RKO (cell line): ENCODE results near the gene SLC16A6.
"Not testable (repeated sequence)": the region's sequence is repeated elsewhere in the genome, so short reads cannot be mapped to it uniquely, and the experiment has no call there.

Experiments used
- DNase-seq: peaks from one replicate; pipeline ENCODE4 v3.0.0-alpha.2; 2016; ENCODE audit warnings: low spot score

SLC16A6 gene

DNA sequence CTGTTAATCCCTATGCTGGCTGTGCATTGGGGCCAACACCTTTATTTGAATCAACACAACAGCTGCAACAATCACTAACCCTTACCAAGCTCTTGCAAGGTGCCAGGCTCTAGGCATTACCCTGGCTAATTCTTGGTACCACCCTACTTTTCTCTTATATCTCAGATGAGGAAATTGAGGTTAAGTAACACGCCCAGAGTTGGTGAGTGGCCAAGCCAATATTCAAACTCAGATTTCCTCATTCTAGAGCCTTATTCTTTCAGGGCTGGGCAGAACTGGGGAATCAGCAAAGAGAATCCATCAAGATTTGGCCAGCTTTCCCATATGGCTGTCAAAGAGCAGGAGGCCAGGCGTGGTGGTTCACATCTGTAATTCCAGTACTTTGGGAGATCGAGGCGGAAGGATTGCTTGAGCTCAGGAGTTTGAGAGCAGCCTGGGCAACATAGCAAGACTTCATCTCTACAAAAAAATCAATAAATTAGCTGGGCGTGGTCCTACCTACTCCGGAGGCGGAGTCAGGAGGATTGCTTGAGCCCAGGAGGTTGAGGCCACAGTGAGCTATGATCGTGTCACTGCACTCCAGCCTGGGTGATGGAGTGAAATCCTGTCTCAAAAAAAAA lies 24.1 kb upstream of the SLC16A6 start:
- no peak for DNase-seq

DNA sequence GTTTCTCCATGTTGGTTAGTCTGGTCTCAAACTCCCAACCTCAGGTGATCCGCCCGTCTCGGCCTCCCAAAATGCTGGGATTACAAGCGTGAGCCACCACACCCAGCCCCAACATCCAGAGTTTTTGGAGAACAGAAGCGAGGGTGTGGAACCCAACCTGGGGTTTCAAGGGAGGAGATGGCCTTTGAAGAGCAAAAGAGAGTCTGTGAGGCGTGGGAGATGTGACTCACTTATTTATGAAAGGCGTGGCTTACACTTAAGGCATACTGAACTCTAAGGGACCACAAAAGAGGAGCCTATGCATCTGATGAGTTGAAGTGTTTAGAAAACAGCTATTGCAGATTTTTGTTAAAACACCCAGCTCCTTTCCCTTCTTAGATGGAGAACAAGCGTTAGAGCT lies 19.2 kb upstream of the SLC16A6 start:
- no peak for DNase-seq

DNA sequence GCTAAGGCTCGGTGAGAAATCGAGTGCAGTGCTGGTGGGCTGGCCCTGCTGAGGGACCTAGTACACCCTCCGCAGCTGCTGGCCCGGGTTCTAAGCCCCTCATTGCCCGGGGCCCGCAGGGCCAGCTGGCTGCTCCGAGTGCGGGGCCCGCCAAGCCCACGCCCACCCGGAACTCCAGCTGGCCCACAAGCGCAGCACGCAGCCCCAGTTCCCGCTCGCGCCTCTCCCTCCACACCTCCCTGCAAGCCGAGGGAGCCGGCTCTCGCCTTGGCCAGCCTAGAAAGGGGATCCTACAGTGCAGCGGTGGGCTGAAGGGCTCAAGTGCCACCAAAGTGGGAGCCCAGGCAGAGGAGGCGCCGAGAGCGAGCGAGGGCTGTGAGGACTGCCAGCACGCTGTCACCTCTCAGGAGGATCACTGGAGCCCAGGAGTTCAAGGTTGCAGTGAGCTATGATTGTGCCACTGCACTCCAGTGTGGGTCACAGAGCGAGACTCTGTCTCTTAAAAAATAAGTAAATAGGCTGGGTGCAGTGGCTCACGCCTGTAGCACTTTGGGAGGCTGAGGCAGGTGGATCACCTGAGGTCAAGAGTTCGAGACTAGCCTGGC lies 18.2 kb upstream of the SLC16A6 start:
- DNase-seq = not testable (repeated sequence)

DNA sequence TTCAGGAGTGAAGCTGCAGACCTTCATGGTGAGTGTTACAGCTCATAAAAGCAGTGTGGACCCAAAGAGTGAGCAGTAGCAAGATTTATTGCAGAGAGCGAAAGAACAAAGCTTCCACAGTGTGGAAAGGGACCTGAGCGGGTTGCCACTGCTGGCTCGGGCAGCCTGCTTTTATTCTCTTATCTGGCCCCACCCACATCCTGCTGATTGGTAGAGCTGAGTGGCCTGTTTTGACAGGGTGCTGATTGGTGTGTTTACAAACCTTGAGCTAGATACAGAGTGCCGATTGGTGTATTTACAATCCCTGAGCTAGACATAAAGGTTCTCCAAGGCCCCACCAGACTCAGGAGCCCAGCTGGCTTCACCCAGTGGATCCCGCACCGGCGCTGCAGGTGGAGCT lies 17.6 kb upstream of the SLC16A6 start:
- DNase-seq = not testable (repeated sequence)

DNA sequence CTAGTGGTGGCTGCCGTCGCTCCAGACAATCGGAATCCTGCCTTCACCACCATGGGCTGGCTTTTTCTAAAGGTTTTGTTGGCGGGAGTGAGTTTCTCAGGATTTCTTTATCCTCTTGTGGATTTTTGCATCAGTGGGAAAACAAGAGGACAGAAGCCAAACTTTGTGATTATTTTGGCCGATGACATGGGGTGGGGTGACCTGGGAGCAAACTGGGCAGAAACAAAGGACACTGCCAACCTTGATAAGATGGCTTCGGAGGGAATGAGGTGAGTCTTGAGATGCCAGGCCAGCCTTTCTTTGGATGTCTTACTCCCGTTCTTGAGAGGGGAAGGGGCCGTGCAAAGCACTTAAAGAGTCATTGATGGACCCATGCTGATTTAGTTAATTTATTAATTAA lies 16.5 kb upstream of the SLC16A6 start:
- no peak for DNase-seq

DNA sequence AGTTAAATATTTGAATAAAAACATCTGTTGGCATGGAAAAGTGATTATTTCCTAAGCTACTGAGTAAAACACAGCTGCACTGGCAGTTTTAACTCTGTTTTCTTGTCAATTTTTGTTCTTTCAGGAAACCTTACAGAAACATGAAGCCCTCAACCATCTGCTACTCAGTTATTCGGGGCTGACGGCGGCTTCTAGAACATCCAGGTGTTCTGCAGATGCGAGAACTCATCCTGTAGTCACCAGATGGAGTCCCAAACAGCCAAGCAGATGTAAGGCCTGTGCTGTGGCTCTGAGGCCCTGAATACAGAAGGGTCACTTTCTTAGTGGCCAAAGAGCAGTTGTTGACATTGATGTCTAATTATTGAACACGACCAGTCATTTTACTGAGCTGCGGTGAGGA lies 15.9 kb upstream of the SLC16A6 start:
- DNase-seq = no peak

DNA sequence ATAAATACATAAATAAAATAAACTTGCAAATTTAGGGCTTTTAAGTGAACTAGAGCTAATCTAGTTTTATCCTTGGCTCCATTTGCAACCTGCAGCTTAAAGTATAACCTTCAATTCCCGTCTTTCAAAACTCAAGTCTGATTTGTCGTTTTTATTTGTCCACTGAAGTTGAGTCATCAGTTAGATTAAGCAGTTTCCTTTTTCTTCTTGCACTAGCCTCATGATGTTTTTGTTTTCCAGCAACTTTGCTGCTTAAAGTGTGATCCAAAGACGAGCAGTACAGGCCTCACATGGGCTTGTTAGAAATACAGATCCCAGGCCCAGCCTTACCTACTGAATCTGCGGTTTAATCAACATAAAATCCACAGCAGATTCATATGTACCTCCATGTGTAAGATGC lies 14.2 kb upstream of the SLC16A6 start:
- DNase-seq = no peak

DNA sequence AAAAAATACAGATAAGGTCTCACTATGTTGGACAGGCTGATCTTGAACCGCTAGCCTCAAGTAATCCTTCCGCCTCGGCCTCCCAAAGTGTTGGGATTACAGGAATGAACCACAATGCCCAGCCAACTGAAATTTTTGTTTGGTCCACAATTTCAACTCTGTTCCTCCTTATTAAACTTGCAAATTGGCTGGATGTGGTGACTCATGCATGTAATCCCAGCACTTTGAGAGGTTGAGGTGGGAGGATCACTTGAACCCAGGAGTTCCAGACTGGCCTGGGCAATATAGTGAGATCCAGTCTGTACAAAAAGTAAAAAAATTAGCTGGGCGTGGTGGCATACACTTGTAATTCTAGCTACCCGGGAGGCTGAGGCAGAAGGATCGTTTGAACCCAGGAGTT lies 13.8 kb upstream of the SLC16A6 start:
- no peak for DNase-seq

DNA sequence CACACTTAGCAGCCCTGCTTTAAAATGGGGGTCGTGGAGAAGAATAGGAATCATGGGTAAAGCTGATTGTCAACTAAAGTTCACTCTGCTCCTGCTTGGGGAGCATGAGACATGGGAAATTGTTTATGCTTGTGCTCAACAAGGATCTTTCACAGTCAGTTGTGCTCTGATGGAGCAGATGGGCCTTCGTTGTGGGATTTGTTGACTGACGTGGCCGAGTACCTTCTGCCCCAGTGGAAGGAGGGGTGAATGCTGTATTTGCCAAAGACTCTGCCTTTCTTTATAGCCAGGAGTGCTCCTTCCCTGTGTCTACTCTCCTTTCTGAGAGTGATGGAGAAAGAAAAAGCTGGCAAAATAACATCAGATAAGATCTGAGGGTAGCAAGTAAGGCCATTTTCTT lies 11.7 kb upstream of the SLC16A6 start:
- no peak for DNase-seq

DNA sequence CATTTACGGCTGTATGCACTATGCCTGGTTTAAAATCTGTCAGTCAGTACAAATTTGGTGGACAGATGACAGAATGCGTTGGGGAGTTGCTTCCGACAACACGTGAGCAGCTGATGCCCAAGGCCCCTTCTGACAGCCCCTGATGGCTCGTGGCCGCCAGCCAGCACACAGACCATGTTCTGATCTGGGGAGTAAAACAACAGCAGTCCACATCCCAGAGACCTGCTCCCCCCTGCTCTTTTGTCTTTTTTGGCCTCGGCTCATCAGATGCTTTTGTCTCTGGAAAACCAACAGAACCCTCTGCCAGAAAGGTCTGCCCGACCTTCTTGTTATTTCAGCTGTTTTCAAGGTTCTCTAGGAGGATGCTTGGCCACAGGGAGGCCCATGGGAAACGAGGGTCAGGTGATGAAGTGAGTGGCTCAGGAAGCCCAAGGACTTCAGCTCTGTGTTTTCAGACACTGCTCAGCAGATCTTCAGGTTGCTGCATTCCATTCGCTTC lies 11.2 kb upstream of the SLC16A6 start:
- DNase-seq = no peak

DNA sequence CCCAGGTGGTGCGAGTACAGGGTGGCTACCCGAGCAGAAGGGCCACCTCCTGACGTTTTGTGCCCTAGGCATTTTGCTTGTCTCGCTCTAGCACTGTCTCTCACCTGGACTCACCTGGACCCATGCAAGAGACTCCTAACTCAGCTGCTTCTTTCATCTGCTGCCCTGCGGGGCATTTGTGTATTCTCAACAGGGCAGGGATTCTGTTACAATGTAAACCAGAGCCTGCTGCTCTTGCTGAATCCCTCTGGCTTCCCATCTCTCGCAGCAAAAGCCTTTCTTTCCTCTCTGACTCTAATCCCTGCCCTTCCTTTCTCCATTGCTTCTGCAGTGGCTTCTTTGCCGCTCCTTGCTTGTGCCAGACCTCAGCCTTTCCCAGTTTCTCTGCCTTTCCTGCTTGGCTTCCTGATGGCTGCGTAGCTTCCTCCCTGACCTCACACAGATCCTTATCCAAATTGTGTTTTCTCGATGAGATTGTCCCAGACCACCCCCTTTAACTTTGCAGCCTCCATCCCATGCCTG lies 10.6 kb upstream of the SLC16A6 start:
- DNase-seq = no peak

DNA sequence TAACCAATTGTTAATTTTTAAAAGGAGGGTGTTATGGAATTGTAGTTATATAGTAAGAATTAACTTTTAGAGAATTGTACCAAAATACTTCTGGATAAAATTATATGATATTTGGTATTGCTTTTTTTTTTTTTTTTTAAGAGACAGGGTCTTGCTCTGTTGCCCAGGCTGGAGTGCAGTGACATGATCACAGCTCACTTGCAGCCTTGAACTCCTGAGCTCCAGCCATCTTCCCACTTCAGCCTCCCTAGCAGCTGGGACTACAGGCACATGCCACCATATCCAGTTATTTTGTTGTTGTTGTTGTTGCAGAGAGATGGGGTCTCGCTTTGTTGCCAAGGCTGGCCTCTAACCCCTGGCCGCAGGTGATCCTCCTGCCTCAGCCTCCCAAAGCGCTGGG lies 8.9 kb upstream of the SLC16A6 start:
- DNase-seq = no peak

DNA sequence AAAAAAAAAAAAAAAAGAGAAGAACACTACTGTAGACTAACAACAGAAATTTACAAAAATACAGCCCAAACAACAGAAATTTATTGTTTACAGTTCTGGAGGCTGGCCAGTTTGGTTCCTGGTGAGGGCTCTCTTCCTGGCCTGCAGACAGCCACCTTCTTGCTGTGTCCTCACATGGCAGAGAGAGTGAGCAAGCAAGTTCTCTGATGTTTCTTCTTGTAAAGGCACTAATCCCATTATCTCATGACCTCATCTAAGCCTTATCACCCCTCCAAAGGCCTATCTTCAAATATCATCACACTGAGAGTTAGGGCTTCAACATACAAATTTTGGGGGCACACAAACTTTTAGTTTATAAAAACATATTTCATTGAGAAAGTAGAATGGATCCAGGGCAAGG lies 7.7 kb upstream of the SLC16A6 start:
- no peak for DNase-seq

DNA sequence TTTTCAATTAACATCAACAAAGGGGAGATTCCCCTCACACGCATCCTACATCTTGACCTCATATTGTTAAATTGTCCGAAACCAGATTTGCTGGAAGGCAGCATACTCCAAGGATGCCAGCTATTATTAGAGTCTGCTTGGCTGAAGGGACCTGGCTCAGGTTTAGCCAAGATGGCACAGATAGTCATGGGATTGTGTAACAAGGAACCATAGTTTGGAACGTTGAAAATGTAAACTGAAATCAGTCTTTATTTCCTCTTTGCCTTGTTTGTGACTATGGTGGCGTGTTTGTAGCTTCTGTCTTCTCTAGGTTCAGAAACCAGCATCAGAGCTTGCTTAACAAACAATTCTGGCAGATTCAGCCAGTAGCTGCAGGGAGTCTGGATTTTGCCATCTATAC lies 6.3 kb upstream of the SLC16A6 start:
- DNase-seq = no peak

DNA sequence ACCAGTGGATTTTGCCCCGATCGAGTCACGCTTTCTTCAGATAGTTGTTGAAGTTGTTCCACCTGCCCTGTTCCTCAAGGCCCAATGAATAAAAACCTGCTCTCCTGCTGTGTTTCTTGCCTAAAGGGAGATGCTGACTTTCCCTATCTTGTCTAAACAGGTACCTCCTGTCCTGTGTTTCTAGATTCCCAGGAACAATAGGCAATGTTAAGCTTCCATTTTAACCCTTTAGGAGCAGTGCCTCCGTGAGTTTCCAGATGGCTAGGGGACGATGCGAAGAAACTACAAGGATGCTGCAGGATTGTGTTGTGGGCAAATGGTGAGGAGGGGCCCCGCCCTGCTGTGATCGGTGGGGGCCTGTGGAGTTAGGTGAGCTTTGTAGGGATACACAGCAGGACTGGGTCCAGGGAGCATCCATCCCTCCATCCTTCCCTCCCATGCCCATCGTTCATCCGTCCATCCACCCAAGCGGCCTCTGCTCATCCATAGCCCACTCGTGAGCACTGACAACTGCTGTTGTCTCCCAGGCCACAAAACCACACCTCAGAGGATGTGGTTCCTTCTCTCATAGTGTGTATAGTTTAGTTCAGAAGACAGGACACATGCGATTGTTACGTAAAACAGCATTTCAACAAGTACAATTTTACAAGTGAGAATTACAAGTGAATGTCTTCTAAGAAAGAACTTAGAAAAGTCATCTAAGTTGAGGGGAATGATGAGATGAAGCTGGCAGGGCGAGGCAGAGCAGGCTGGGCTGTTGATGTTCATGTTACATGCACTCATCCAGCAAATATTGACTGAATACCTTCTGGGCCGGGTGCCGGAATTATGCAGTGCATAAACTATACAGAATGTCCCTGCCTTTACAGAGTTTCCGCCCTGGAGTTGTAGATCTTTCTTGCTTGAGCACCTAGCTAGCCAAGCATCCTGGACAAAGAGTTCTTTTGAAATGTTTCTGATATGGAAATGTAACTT lies 5.6 kb upstream of the SLC16A6 start:
- DNase-seq = no peak

DNA sequence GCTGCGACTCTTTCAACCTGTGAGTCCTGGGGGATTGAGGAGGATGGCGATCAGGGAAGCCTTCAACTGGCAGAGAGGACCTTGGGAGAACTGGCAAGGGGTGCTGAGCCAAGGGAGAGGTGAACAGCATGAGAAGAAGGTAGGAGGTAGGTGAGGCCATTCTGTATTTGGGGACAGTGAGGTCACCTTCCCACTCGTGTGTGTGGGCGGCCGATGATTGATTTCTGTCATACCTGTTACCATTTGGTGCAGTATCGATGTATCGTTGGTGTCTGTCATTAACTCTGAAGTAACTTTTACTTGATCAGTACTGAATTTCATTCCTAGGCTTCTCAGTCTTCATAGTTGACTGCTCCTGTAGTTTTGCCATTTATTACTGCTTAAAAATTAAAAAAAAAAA lies 4.2 kb upstream of the SLC16A6 start:
- DNase-seq = no peak

DNA sequence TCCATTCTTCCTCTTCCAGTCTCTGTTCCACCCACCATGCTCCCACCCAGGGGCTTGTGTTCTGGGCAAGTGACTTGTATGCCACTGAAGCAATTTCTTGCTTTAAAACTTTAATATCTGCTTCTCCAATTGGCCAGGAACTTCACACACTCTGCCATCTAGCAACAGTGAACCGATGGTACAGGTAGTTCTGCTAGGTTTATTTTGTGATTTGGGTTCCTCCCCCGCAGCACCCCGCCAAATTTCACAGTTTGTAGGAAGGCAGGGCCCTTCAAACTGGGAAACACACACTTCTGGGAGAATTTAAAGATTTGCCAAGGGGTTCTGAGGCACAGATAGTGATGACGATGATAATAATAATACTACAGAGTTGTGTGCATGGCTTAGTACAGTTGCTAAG lies 3.7 kb upstream of the SLC16A6 start:
- DNase-seq = no peak

DNA sequence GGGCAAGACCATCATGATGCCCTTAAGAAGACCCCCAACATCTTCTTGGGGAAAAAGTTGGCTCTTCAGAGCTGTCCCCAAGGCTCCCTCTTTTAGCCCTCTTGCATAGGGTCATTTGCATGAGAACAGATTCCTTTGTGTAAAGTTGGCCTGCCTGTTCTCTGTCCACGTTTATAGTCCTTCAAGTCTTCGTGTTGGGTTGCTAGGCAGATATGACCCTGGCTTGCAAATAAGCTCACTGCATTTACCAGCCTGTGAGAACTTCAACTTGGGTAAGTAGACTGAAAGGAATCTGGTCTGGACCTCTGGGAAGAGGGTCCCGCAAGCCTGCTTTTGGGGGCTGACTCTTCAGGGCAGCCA lies 3.2 kb upstream of the SLC16A6 start:
- no peak for DNase-seq

DNA sequence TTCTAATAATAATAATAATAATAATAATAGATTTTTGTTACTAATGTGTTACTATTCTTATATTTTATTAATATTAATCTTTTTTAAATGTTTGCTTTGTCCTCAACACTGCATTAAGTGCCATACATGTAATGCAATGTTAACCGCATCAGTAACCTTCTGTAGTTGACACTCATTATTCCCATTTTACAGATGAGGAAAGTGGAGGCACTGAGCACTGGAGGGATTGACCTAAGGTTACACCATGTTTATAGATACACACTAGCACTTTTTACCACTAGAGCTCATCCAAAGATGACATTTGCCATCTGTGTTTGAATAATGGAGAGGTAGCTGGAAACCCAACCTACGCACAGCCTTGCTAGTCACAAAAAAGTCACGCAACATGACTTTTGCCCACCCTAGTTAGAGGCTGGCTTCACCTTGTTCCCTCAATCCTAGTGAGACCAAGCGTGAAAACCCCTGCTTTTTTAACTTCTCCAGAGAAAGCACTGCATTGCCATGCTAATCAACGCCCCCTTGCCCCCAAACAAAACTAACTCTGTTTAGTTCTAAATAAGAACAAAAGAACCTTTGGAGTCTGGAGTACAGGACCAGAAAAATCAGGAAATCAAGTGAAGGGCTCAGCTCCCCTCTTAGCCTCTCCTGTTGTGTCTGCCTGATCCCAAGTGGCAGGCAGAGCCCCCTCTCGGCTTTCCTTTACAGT lies 2.7 kb upstream of the SLC16A6 start:
- no peak for DNase-seq

DNA sequence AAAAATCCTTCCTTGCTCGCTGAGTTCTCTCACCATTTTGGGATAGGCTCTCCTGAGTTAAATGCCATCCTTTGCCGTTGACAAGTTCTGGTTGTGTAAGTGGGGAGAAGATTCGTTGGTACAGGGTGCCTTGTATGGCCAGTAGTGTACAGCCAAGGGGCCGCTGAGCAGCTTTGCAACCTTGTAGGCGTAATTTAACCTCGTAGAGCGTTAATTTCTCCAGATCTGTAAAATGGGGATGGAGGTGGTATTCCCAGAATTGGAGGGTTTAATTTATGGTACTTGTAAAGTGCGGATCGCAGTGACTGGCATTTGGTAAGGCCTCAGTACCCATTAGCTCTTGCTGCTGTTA lies 1.7 kb upstream of the SLC16A6 start:
- no peak for DNase-seq

DNA sequence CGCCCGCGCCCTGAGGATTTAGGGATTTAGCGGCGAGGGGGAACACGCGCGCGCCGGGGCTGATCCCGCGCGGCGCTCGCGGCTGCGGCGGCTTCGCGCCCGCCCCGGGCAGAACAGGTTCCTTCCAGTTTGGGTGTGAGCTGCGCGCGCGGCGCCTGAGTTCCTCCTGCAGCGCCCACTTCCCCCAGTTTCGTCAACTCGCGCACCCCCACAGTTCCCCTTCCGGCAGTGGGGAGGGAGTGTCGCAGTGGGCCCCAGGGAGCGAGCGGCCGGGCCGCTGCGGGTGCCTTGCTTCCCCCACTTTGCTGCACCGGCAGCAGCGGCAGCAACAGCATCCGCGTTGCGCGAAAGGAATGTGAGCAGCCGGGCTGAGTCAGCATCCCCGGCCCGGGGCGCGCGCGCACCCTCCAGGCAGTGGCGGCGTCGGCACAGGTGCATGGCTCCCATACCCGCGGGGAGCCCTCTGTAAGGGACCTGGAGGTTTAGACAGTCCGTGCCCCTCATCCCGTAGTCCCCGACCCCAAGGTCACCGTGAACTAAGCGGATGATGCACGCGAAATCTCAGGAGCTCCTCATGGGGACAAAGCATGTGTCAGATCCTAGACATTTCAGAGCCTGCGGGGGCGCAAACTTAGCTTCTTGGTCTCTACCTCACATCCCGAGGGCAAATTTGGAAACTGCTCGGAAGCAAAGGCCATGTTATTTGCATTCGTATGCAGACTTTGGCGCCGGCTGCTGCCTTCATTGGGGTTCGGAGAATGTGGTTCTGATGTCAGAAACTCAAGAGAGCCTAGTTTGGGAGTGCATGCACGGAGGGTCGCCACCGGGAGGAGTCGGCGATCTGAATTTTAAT lies 1.1 kb upstream of the SLC16A6 start:
- peak; percentile 77 for DNase-seq
